Trophoblast cell (in vitro differentiated cells and primary cell): ENCODE measurements around the gene WASF1.
A peak's percentile ranks its signal among the peaks of the same experiment; 100 is the strongest.

Source experiments
- DNase-seq, 2 donors: peaks; one replicate each; pipeline ENCODE4 v3.0.0-alpha.2; 2016
- H2AFZ ChIP-seq: 2 replicates; pipeline ENCODE4 v1.6.1; 2013; ENCODE audit warnings: low read length, moderate library complexity, mild to moderate bottlenecking; ENCODE audit not compliant: insufficient read depth, poor library complexity
- H2AK5ac ChIP-seq: 2 replicates; pipeline ENCODE4 v1.6.1; 2013; ENCODE audit warnings: mild to moderate bottlenecking, low read length
- H2BK120ac ChIP-seq: 2 replicates; pipeline ENCODE4 v1.6.1; 2013; ENCODE audit warnings: low read length, mild to moderate bottlenecking, moderate library complexity; ENCODE audit not compliant: insufficient read depth, poor library complexity
- H2BK12ac ChIP-seq: 2 replicates; pipeline ENCODE4 v1.6.1; 2013; ENCODE audit warnings: mild to moderate bottlenecking, low read length, moderate library complexity
- H2BK5ac ChIP-seq: 2 replicates; pipeline ENCODE4 v1.6.1; 2013; ENCODE audit warnings: low read length, low read depth, moderate library complexity, mild to moderate bottlenecking; ENCODE audit not compliant: poor library complexity
- H3K14ac ChIP-seq: 2 replicates; pipeline ENCODE4 v1.6.1; 2013; ENCODE audit warnings: mild to moderate bottlenecking, low read length
- H3K18ac ChIP-seq: 2 replicates; pipeline ENCODE4 v1.6.1; 2013; ENCODE audit warnings: mild to moderate bottlenecking, low read length
- H3K23ac ChIP-seq: 2 replicates; pipeline ENCODE4 v1.6.1; 2013; ENCODE audit warnings: low read length
- H3K27ac ChIP-seq: 2 replicates; pipeline ENCODE4 v1.5.1; 2013; ENCODE audit warnings: low read depth, mild to moderate bottlenecking, inconsistent platforms, low read length, moderate library complexity
- H3K27me3 ChIP-seq: 2 replicates; pipeline ENCODE4 v1.6.1; 2013; ENCODE audit warnings: inconsistent platforms, mild to moderate bottlenecking, low read length, moderate library complexity; ENCODE audit not compliant: insufficient read depth
- H3K36me3 ChIP-seq, 2 experiments: 1 replicate in 1 of 2; 2 replicates in 1 of 2; pipeline ENCODE4 v1.6.1; 2013; ENCODE audit warnings: low read length in 2 of 2, mild to moderate bottlenecking in 2 of 2, moderate library complexity in 1 of 2; ENCODE audit not compliant: insufficient read depth in 2 of 2, control insufficient read depth in 1 of 2
- H3K4ac ChIP-seq: 2 replicates; pipeline ENCODE4 v1.6.1; 2013; ENCODE audit warnings: low read depth, mild to moderate bottlenecking, low read length, moderate library complexity
- H3K4me1 ChIP-seq, 2 experiments: 1 replicate in 1 of 2; 2 replicates in 1 of 2; pipeline ENCODE4 v1.6.1; 2013; ENCODE audit warnings: low read length in 2 of 2, mild to moderate bottlenecking in 2 of 2, moderate library complexity in 1 of 2; ENCODE audit not compliant: insufficient read depth in 2 of 2, control insufficient read depth in 1 of 2
- H3K4me2 ChIP-seq: 2 replicates; pipeline ENCODE4 v1.6.1; 2013; ENCODE audit warnings: inconsistent platforms, mild to moderate bottlenecking, low read length, moderate library complexity
- H3K4me3 ChIP-seq: 2 replicates; pipeline ENCODE4 v1.5.1; 2013; ENCODE audit warnings: mild to moderate bottlenecking, low read depth, low read length, inconsistent platforms
- H3K79me1 ChIP-seq: one replicate; pipeline ENCODE4 v1.6.1; 2013; ENCODE audit warnings: low read length
- H3K79me2 ChIP-seq: 2 replicates; pipeline ENCODE4 v1.6.1; 2013; ENCODE audit warnings: low read length, mild to moderate bottlenecking; ENCODE audit not compliant: control insufficient read depth, insufficient read depth, poor library complexity
- H3K9ac ChIP-seq: 2 replicates; pipeline ENCODE4 v1.6.1; 2013; ENCODE audit warnings: mild to moderate bottlenecking, low read length
- H3K9me3 ChIP-seq: 2 replicates; pipeline ENCODE4 v1.6.1; 2013; ENCODE audit warnings: low read depth, mild to moderate bottlenecking, control low read depth, inconsistent platforms, low read length; ENCODE audit not compliant: insufficient read depth
- H4K12ac ChIP-seq: 2 replicates; pipeline ENCODE4 v1.6.1; 2013; ENCODE audit warnings: low read depth, mild to moderate bottlenecking, low read length, moderate library complexity
- H4K8ac ChIP-seq: 2 replicates; pipeline ENCODE4 v1.6.1; 2013; ENCODE audit warnings: low read depth, mild to moderate bottlenecking, low read length, moderate library complexity
- H4K91ac ChIP-seq: one replicate; pipeline ENCODE4 v1.6.1; 2013; ENCODE audit warnings: low read depth, mild to moderate bottlenecking, low read length, moderate library complexity
- WGBS: extraction: QIAGEN DNeasy Blood & Tissue Kit; methylation state at CpG from one replicate; pipeline ENCODE4 v1.1.7; 2013; ENCODE audit warnings: missing lambda C conversion rate; ENCODE audit not compliant: insufficient read length, insufficient coverage; ENCODE audit errors: extremely low coverage; 5-methylcytosine and 5-hydroxymethylcytosine counted together

WASF1 gene

DNA sequence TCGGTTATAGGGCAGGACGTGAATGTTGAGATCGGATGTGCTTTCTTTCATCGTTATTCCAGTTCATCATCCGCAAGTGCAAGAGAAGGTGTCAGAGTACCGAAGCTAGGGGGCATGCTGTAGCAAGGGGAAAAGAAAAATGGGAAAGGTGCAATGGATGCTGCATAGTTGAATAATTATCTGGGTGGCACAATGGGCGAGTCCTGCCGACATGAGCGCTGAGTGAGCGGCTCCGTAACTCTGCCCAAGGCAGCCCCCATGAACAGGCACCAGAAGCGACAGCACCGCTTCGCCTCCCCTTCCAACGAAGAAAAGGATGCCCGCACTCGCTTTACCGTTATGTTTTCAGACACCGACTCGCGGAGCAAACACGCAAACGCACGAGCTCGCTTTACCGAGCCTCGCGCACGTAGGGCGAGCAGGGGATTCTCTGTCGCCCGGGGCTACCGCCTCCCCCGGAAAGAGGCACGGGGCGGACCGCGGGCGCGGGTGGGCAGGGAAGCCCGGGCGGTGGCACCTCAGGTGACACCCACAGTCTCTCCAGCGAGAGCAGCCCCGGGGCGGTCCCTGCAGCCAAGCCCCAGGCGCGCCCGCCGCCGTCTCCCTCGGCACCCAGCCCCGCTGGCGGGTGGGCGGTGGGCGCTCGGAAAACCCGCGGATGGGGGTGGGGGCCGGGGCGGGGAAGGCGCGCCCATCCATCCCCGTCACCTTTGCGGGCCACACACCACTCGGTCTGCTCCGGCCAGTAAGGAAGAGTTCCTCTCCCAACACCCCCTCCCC, 654 bp downstream of the WASF1 start:
- H4K91ac ChIP-seq: peak overlapping the region; percentile 91
- H3K4me2 ChIP-seq: peak overlapping the region; percentile 66
- H2BK120ac ChIP-seq: no peak overlapping the region
- H2AFZ ChIP-seq: peak overlapping the region; percentile 38
- no peak overlapping the region for H2AK5ac ChIP-seq
- peak overlapping the region; percentile 81 for H3K9ac ChIP-seq
- peak; percentile 12 to 50 for DNase-seq
- peak overlapping the region; percentile 38 for H3K14ac ChIP-seq
- H3K9me3 ChIP-seq: no peaks in the 10 kb centered on the region
- H4K12ac ChIP-seq: peak overlapping the region; percentile 11
- H3K4me3 ChIP-seq: peak overlapping the region; percentile 81
- no peak overlapping the region for H2BK12ac ChIP-seq
- no CpG with 5 or more reads among the region's 66 CpGs for WGBS
- peak overlapping the region; percentile 35 for H3K4ac ChIP-seq
- no peaks in the 10 kb centered on the region for H3K27me3 ChIP-seq
- peak overlapping the region; percentile 78 for H4K8ac ChIP-seq
- peaks cover 10% of the 10 kb centered on the region for H3K79me1 ChIP-seq
- H3K4me1 ChIP-seq: peaks cover 6% of the 10 kb centered on the region in 2 experiments
- peak overlapping the region; percentile 97 for H2BK5ac ChIP-seq
- peaks cover 16% of the 10 kb centered on the region for H3K79me2 ChIP-seq
- H3K18ac ChIP-seq: peak overlapping the region; percentile 67
- H3K23ac ChIP-seq: no peak overlapping the region
- no peaks in the 10 kb centered on the region for H3K36me3 ChIP-seq
- H3K27ac ChIP-seq: peak overlapping the region; percentile 94

- no peak overlapping the region for H4K12ac ChIP-seq
- no CpG with 5 or more reads among the region's 4 CpGs for WGBS
- H3K18ac ChIP-seq: no peak overlapping the region
- DNase-seq: no peak
- H3K36me3 ChIP-seq: no peaks in the 10 kb centered on the region
- H3K4me3 ChIP-seq: no peak overlapping the region
- no peak overlapping the region for H3K4me2 ChIP-seq
- H3K9me3 ChIP-seq: no peaks in the 10 kb centered on the region
- H4K91ac ChIP-seq: no peak overlapping the region
- no peak overlapping the region for H3K4ac ChIP-seq
- H3K23ac ChIP-seq: no peak overlapping the region
- H2AK5ac ChIP-seq: no peak overlapping the region
- H3K79me1 ChIP-seq: no peaks in the 10 kb centered on the region
- no peak overlapping the region for H3K14ac ChIP-seq
- H2AFZ ChIP-seq: no peak overlapping the region
- H3K9ac ChIP-seq: no peak overlapping the region
- H2BK12ac ChIP-seq: no peak overlapping the region
- H3K79me2 ChIP-seq: no peaks in the 10 kb centered on the region
- no peak overlapping the region for H3K27ac ChIP-seq
- no peaks in the 10 kb centered on the region for H3K4me1 ChIP-seq
- no peak overlapping the region for H4K8ac ChIP-seq
- H3K27me3 ChIP-seq: no peaks in the 10 kb centered on the region
- no peak overlapping the region for H2BK120ac ChIP-seq
- no peak overlapping the region for H2BK5ac ChIP-seq
Observed at GRCh38 chr6:110173506-110174132, 5.9 kb downstream of the WASF1 start.

- H3K4me2 ChIP-seq: no peak overlapping the region
- no peaks in the 10 kb centered on the region for H3K9me3 ChIP-seq
- no peak overlapping the region for H4K12ac ChIP-seq
- DNase-seq: no peak
- H3K23ac ChIP-seq: no peak overlapping the region
- H3K27ac ChIP-seq: no peak overlapping the region
- no peaks in the 10 kb centered on the region for H3K27me3 ChIP-seq
- no peaks in the 10 kb centered on the region for H3K79me2 ChIP-seq
- H3K4me3 ChIP-seq: no peak overlapping the region
- H3K9ac ChIP-seq: no peak overlapping the region
- WGBS: no CpG with 5 or more reads among the region's 2 CpGs
- no peak overlapping the region for H3K18ac ChIP-seq
- no peak overlapping the region for H2AFZ ChIP-seq
- H4K8ac ChIP-seq: no peak overlapping the region
- H2BK120ac ChIP-seq: no peak overlapping the region
- H3K4ac ChIP-seq: no peak overlapping the region
- H3K4me1 ChIP-seq: no peaks in the 10 kb centered on the region
- no peak overlapping the region for H2BK5ac ChIP-seq
- no peak overlapping the region for H2AK5ac ChIP-seq
- no peaks in the 10 kb centered on the region for H3K36me3 ChIP-seq
- no peak overlapping the region for H3K14ac ChIP-seq
- H3K79me1 ChIP-seq: no peaks in the 10 kb centered on the region
- no peak overlapping the region for H2BK12ac ChIP-seq
- no peak overlapping the region for H4K91ac ChIP-seq
Observed at GRCh38 chr6:110170081-110170480, 9.4 kb downstream of the WASF1 start.

- Histone ChIP-seq H4K8ac (no peak overlapping the region), H2BK12ac (no peak overlapping the region), H2BK120ac (no peak overlapping the region), H2AFZ (no peak overlapping the region), H3K79me1 (no peaks in the 10 kb centered on the region), H3K18ac (no peak overlapping the region), H3K4me2 (no peak overlapping the region), H3K27me3 (no peaks in the 10 kb centered on the region), H3K4me1 (no peaks in the 10 kb centered on the region), H2AK5ac (no peak overlapping the region), H4K12ac (no peak overlapping the region), H3K79me2 (no peaks in the 10 kb centered on the region), H3K14ac (no peak overlapping the region), H3K9me3 (no peaks in the 10 kb centered on the region), H2BK5ac (no peak overlapping the region), H3K4me3 (no peak overlapping the region), H3K9ac (no peak overlapping the region), H3K27ac (no peak overlapping the region), H3K4ac (no peak overlapping the region), H3K23ac (no peak overlapping the region), H4K91ac (no peak overlapping the region), H3K36me3 (no peaks in the 10 kb centered on the region)
- no peak for DNase-seq
- WGBS: no CpG with 5 or more reads among the region's 1 CpG
Observed at GRCh38 chr6:110158479-110158878, 21.0 kb downstream of the WASF1 start.
